Esophagus muscularis mucosa (tissue), 3 donors: ENCODE results near the gene ZNF76.

ENCODE experiments used
- CTCF ChIP-seq, 3 experiments: fragments of 200-600 bp in 2 of 3; fragments of 450-650 bp in 1 of 3; sonication (generic) in 2 of 3; IDR thresholded peaks; one replicate each; pipeline ENCODE4 v1.5.1; 2017 to 2019; ENCODE audit warnings: antibody characterized with exemption in 3 of 3, mild to moderate bottlenecking in 2 of 3, moderate library complexity in 1 of 3
- POLR2A ChIP-seq: fragments of 450-650 bp; IDR thresholded peaks from one replicate; pipeline ENCODE4 v1.6.1; 2017; ENCODE audit warnings: antibody characterized with exemption, moderate library complexity, mild to moderate bottlenecking, low read depth
- POLR2AphosphoS5 ChIP-seq, 2 donors: sonication (generic); formaldehyde crosslinking; IDR thresholded peaks; one replicate each; pipeline ENCODE4 v1.6.1; 2017; ENCODE audit warnings: antibody characterized with exemption in 2 of 2

GRCh38 chr6:35259948-35260590 is 534 bp downstream of the ZNF76 start:
- TF ChIP-seq CTCF (IDR thresholded peaks at IDR 0.05) (no peak), POLR2A (no peak), POLR2AphosphoS5 (IDR thresholded peaks at IDR 0.05) (no peak)
